ENCODE measurements around the gene MMP27.

MMP27 gene

GRCh38 chr11:102719620-102720277 lies 14.2 kb upstream of the MMP27 start:
- TF ChIP-seq CTCF (IDR thresholded peaks at IDR 0.05; ENCODE audit: insufficient read depth, low read depth, low read length, missing control alignments), result no peak
- no peak overlapping the region for H3K4me3 ChIP-seq (ENCODE audit: low read depth, low read length)
- no peak for DNase-seq (ENCODE audit: low read depth)

DNA sequence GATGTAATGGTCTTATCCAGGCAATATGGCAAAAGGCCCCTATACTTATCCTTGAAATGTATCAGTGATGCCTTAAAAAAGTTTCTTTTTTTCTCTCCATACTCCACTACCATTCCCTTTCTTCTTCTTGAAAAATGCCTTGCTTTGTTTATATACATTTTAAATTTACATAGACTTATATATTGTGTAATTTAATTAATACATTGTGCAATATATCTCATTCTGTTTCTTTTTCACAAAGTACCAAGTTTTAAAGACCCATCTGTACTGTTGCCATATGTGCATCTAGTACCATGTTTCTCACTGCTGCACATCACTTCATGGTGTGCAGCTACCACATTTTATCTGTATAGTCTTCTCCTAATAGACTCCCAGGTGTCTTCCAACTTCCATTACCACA lies 11.7 kb upstream of the MMP27 start:
- DNase-seq (ENCODE audit: low read depth), result no peak
- no peak overlapping the region for H3K4me3 ChIP-seq (ENCODE audit: low read depth, low read length)
- TF ChIP-seq CTCF (IDR thresholded peaks at IDR 0.05; ENCODE audit: insufficient read depth, low read depth, low read length, missing control alignments), result no peak

GRCh38 chr11:102716527-102716926 lies 11.0 kb upstream of the MMP27 start:
- DNase-seq (ENCODE audit: low read depth), result no peak
- no peak overlapping the region for H3K4me3 ChIP-seq (ENCODE audit: low read depth, low read length)
- no peak for TF ChIP-seq CTCF (IDR thresholded peaks at IDR 0.05; ENCODE audit: insufficient read depth, low read depth, low read length, missing control alignments)

- no peak for DNase-seq (ENCODE audit: low read depth)
- TF ChIP-seq CTCF (IDR thresholded peaks at IDR 0.05; ENCODE audit: insufficient read depth, low read depth, low read length, missing control alignments), result no peak
- H3K4me3 ChIP-seq (ENCODE audit: low read depth, low read length), result no peak overlapping the region
These were observed 6.6 kb upstream of the MMP27 start for GRCh38 chr11:102712137-102712536.

GRCh38 chr11:102709201-102709945 lies 3.8 kb upstream of the MMP27 start:
- H3K4me3 ChIP-seq (ENCODE audit: low read depth, low read length), result no peak overlapping the region
- DNase-seq (ENCODE audit: low read depth), result no peak
- TF ChIP-seq CTCF (IDR thresholded peaks at IDR 0.05; ENCODE audit: insufficient read depth, low read depth, low read length, missing control alignments), result no peak

DNA sequence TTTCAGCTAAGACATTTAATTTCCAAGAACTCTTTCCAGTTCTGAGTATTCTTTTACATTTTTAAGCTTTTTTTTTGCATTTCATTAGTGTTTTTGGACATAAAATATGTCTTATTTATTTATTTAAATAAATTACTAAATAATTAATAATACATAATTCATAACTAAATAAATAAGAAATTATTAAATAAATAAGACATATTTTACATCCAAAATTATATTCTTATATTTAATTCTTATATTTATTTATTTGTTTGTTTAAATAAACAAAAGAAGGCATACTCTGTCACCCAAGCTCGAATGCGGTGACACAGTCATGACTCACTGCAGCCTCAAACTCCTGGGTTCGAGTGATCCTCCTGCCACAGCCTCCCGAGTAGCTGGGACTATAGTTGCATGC lies 3.1 kb upstream of the MMP27 start:
- TF ChIP-seq CTCF (IDR thresholded peaks at IDR 0.05; ENCODE audit: insufficient read depth, low read depth, low read length, missing control alignments), result no peak
- H3K4me3 ChIP-seq (ENCODE audit: low read depth, low read length), result no peak overlapping the region
- no peak for DNase-seq (ENCODE audit: low read depth)

Measured in GM12865 (cell line).